Effector memory CD8-positive, alpha-beta T cell (primary cell): ENCODE results near the gene RXRB.

Experiments
- ATAC-seq: fragments of 150-1000 bp; cut with Tn5 transposase; replicated peaks from 2 replicates; pipeline ENCODE4 v1.10.0; 2021; ENCODE audit warnings: mild to moderate bottlenecking, moderate library complexity
- DNase-seq, 3 experiments: peaks; one replicate each; pipeline ENCODE4 v3.0.0; 2021
- H3K27ac Mint-ChIP-seq, 2 donors: one replicate each; pipeline ENCODE4 v1.8.0; 2022; ENCODE audit warnings: mild to moderate bottlenecking in 2 of 2, mixed read lengths in 2 of 2, moderate library complexity in 2 of 2
- H3K27me3 Mint-ChIP-seq, 2 donors: one replicate each; pipeline ENCODE4 v1.8.0; 2022; ENCODE audit warnings: mixed read lengths in 2 of 2
- H3K36me3 Mint-ChIP-seq: one replicate; pipeline ENCODE4 v1.8.0; 2022; ENCODE audit warnings: mild to moderate bottlenecking, moderate library complexity, mixed read lengths; ENCODE audit not compliant: insufficient read depth
- H3K4me1 Mint-ChIP-seq, 2 donors: one replicate each; pipeline ENCODE4 v1.8.0; 2022; ENCODE audit warnings: low read depth in 2 of 2, mixed read lengths in 2 of 2
- H3K4me3 Mint-ChIP-seq, 2 donors: one replicate each; pipeline ENCODE4 v1.8.0; 2022; ENCODE audit warnings: mild to moderate bottlenecking in 2 of 2, mixed read lengths in 2 of 2, moderate library complexity in 2 of 2
- H3K9me3 Mint-ChIP-seq, 2 donors: one replicate each; pipeline ENCODE4 v1.8.0; 2022; ENCODE audit warnings: mixed read lengths in 2 of 2

Gene RXRB

GRCh38 chr6:33171880-33172687 lies 28.4 kb downstream of the RXRB start:
- H3K9me3 Mint-ChIP-seq, result no peaks in the 10 kb centered on the region
- ATAC-seq (no peak), DNase-seq (no peak)
- H3K27ac Mint-ChIP-seq, result no peak overlapping the region
- H3K27me3 Mint-ChIP-seq, result peaks cover 9 to 59% of the 10 kb centered on the region in 2 donors
- H3K36me3 Mint-ChIP-seq, result peaks cover 2% of the 10 kb centered on the region
- H3K4me1 Mint-ChIP-seq, result no peaks in the 10 kb centered on the region
- H3K4me3 Mint-ChIP-seq, result no peak overlapping the region

- no peak for DNase-seq
- H3K36me3 Mint-ChIP-seq, result peaks cover 2% of the 10 kb centered on the region
- H3K27ac Mint-ChIP-seq, result no peak overlapping the region
- H3K9me3 Mint-ChIP-seq, result no peaks in the 10 kb centered on the region
- ATAC-seq, result no peak
- H3K4me1 Mint-ChIP-seq, result no peaks in the 10 kb centered on the region
- H3K27me3 Mint-ChIP-seq, result peaks cover 1 to 59% of the 10 kb centered on the region in 2 donors
- no peak overlapping the region for H3K4me3 Mint-ChIP-seq
Observed at GRCh38 chr6:33171016-33171879, 29.2 kb downstream of the RXRB start.

- no peak for ATAC-seq
Observed at GRCh38 chr6:33170176-33171015, 30.1 kb downstream of the RXRB start.

GRCh38 chr6:33169291-33170175 lies 30.9 kb downstream of the RXRB start:
- Mint-ChIP-seq H3K4me3 (no peak overlapping the region), H3K4me1 (no peaks in the 10 kb centered on the region), H3K36me3 (peaks cover 2% of the 10 kb centered on the region), H3K27me3 (peaks cover 5 to 57% of the 10 kb centered on the region in 2 donors), H3K9me3 (no peaks in the 10 kb centered on the region), H3K27ac (peak overlapping the region in 1 of 2 donors; percentile 59)
- DNase-seq, result no peak
- ATAC-seq, result no peak

More at GRCh38 chr6:33170176-33171015, 30.1 kb downstream of the RXRB start:
- Mint-ChIP-seq H3K4me1 (no peaks in the 10 kb centered on the region), H3K9me3 (no peaks in the 10 kb centered on the region), H3K27ac (no peak overlapping the region), H3K4me3 (no peak overlapping the region), H3K27me3 (peaks cover 5 to 59% of the 10 kb centered on the region in 2 donors), H3K36me3 (peaks cover 2% of the 10 kb centered on the region)
- DNase-seq, result no peak

- DNase-seq (no peak), ATAC-seq (no peak)
- Mint-ChIP-seq H3K4me1 (peaks cover 0 to 3% of the 10 kb centered on the region in 2 donors), H3K36me3 (peaks cover 2% of the 10 kb centered on the region), H3K4me3 (no peak overlapping the region), H3K27ac (peak overlapping the region in 1 of 2 donors; percentile 59), H3K27me3 (peaks cover 12 to 62% of the 10 kb centered on the region in 2 donors), H3K9me3 (no peaks in the 10 kb centered on the region)
Observed at GRCh38 chr6:33168639-33169038, 31.8 kb downstream of the RXRB start.

- H3K36me3 Mint-ChIP-seq, result peaks cover 2% of the 10 kb centered on the region
Observed at GRCh38 chr6:33168284-33168601, 32.2 kb downstream of the RXRB start.

GRCh38 chr6:33167374-33168283 lies 32.8 kb downstream of the RXRB start:
- Mint-ChIP-seq H3K4me3 (no peak overlapping the region), H3K9me3 (no peaks in the 10 kb centered on the region), H3K4me1 (peaks cover 0 to 3% of the 10 kb centered on the region in 2 donors), H3K27me3 (peaks cover 12 to 56% of the 10 kb centered on the region in 2 donors), H3K27ac (peak overlapping the region in 1 of 2 donors; percentile 59), H3K36me3 (peaks cover 2% of the 10 kb centered on the region)
- ATAC-seq, result no peak
- DNase-seq, result no peak

More at GRCh38 chr6:33168284-33168601, 32.2 kb downstream of the RXRB start:
- H3K27ac Mint-ChIP-seq, result peak overlapping the region in 1 of 2 donors; percentile 59
- DNase-seq (no peak), ATAC-seq (no peak)
- peaks cover 12 to 62% of the 10 kb centered on the region in 2 donors for H3K27me3 Mint-ChIP-seq
- H3K4me3 Mint-ChIP-seq, result no peak overlapping the region
- H3K9me3 Mint-ChIP-seq, result no peaks in the 10 kb centered on the region
- peaks cover 0 to 3% of the 10 kb centered on the region in 2 donors for H3K4me1 Mint-ChIP-seq

- H3K27me3 Mint-ChIP-seq, result peaks cover 12 to 55% of the 10 kb centered on the region in 2 donors
- DNase-seq (no peak), ATAC-seq (no peak)
- peaks cover 2 to 5% of the 10 kb centered on the region in 2 donors for H3K4me1 Mint-ChIP-seq
- H3K9me3 Mint-ChIP-seq, result no peaks in the 10 kb centered on the region
- H3K36me3 Mint-ChIP-seq, result peaks cover 2% of the 10 kb centered on the region
- H3K27ac Mint-ChIP-seq, result peak overlapping the region in 1 of 2 donors; percentile 30
- H3K4me3 Mint-ChIP-seq, result no peak overlapping the region
Observed at GRCh38 chr6:33166811-33167210, 33.7 kb downstream of the RXRB start.

GRCh38 chr6:33166363-33166762 lies 34.1 kb downstream of the RXRB start:
- DNase-seq (no peak), ATAC-seq (no peak)
- Mint-ChIP-seq H3K27ac (peak overlapping the region in 1 of 2 donors; percentile 30), H3K4me1 (peaks cover 6 to 10% of the 10 kb centered on the region in 2 donors), H3K36me3 (peaks cover 2% of the 10 kb centered on the region), H3K9me3 (no peaks in the 10 kb centered on the region), H3K4me3 (no peak overlapping the region), H3K27me3 (peaks cover 12 to 60% of the 10 kb centered on the region in 2 donors)

GRCh38 chr6:33165581-33166258 lies 34.7 kb downstream of the RXRB start:
- H3K27me3 Mint-ChIP-seq, result peaks cover 12 to 63% of the 10 kb centered on the region in 2 donors
- peaks cover 10 to 15% of the 10 kb centered on the region in 2 donors for H3K4me1 Mint-ChIP-seq
- DNase-seq, result no peak
- no peak overlapping the region for H3K4me3 Mint-ChIP-seq
- no peaks in the 10 kb centered on the region for H3K9me3 Mint-ChIP-seq
- peak overlapping the region in 1 of 2 donors; percentile 30 for H3K27ac Mint-ChIP-seq
- peaks cover 2% of the 10 kb centered on the region for H3K36me3 Mint-ChIP-seq
- no peak for ATAC-seq

- H3K4me1 Mint-ChIP-seq, result peaks cover 10 to 15% of the 10 kb centered on the region in 2 donors
- peaks cover 12 to 63% of the 10 kb centered on the region in 2 donors for H3K27me3 Mint-ChIP-seq
- H3K4me3 Mint-ChIP-seq, result no peak overlapping the region
- H3K27ac Mint-ChIP-seq, result no peak overlapping the region
- no peaks in the 10 kb centered on the region for H3K9me3 Mint-ChIP-seq
- H3K36me3 Mint-ChIP-seq, result peaks cover under 1% of the 10 kb centered on the region
- no peak for DNase-seq
- no peak for ATAC-seq
Observed at GRCh38 chr6:33164665-33165373, 35.6 kb downstream of the RXRB start.
